CD4-positive, alpha-beta T cell treated with Interleukin-15 for 4 hours (primary cell): ENCODE measurements around the gene CCDC12.

Source experiments
- DNase-seq: peaks from one replicate; pipeline ENCODE4 v3.0.0-alpha.2; 2020; ENCODE audit warnings: low spot score

The CCDC12 gene

DNA sequence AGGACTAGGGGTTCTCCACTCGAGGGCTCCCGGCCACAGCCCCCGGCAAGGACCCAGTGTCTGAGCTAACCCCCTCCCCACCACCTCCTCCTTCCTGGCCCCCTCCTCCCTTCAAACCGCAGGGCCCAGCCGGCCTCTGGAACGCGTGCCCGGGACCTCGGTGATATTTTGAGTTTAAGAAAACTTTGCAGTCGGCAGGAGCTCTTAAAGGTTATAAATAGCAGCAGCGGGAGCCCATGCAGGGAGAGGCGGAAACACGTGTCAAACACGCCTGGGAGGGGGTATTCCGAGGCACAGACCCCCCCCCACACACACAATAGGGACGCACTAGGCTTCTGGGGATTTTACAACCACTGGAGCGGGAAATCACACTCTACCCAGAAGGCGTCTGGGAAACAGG is 102.1 kb downstream of the CCDC12 start:
- DNase-seq: no peak

DNA sequence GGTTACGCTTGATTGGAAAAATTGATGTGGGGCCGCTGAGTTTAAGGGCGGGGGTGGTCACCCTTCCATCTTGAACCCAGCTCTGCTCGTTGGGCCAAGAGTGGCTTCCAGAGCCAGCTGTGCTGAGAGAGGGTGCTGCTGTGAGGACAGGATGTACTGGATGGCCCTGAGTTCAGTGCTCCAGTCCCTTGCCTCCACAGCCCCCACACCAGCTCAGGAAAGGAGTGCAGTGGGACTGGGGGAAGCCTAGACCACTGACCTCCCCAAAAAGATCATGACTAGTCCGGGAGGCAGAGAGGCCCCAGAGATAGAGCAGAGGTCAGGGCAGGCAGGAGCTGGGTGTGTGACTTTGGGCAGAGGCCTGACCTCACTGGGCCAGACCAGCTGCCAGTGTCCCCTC is 103.0 kb downstream of the CCDC12 start:
- DNase-seq: no peak
